Cardiac muscle cell (in vitro differentiated cells and primary cell): ENCODE measurements around the gene SLC26A11. TPM values are rescaled to one million over a fixed set of nuclear protein-coding genes. Genes with fewer than 3 reads are reported as not detected.

ENCODE experiments used
- DNase-seq, 2 donors: peaks; one replicate each; pipeline versions ENCODE4 v3.0.0 to v3.0.0-alpha.2; 2010 to 2017; ENCODE audit warnings: low read depth in 1 of 2, low spot score in 1 of 2
- H3K27ac ChIP-seq: fragments of 200-600 bp; sonication (generic); 2 replicates; pipeline ENCODE4 v1.5.1; 2016
- H3K27me3 ChIP-seq: fragments of 200-600 bp; sonication (generic); 2 replicates; pipeline ENCODE4 v1.6.0; 2016; ENCODE audit warnings: control low read depth
- H3K36me3 ChIP-seq: fragments of 200-600 bp; sonication (generic); 2 replicates; pipeline ENCODE4 v1.5.1; 2016; ENCODE audit warnings: control low read depth
- H3K4me1 ChIP-seq: fragments of 200-600 bp; sonication (generic); 2 replicates; pipeline ENCODE4 v1.8.1; 2017; ENCODE audit warnings: low read depth, mild to moderate bottlenecking, mixed run types
- H3K4me3 ChIP-seq: fragments of 200-600 bp; sonication (generic); 2 replicates; pipeline ENCODE4 v1.5.1; 2016; ENCODE audit warnings: mild to moderate bottlenecking
- H3K9me3 ChIP-seq: fragments of 200-600 bp; sonication (generic); 2 replicates; pipeline ENCODE4 v1.5.1; 2017; ENCODE audit warnings: low read depth, mild to moderate bottlenecking, control low read depth
- CTCF ChIP-seq: IDR thresholded peaks from 2 replicates; pipeline ENCODE4 v1.5.1; 2012; ENCODE audit warnings: low read depth, mild to moderate bottlenecking, low read length
- polyA plus RNA-seq: library from polyadenylated mRNA; unstranded; fragments of >200 nt; fragmentation: Nextera tagmentation; extraction: Ambion mirVana; gene quantifications from 2 replicates; pipeline ENCODE4 v1.2.1, GENCODE V29; 2016
- total RNA-seq: library from RNA; depleted of rRNA; stranded (reverse); fragments of >200 nt; gene quantifications from 2 replicates; pipeline ENCODE4 v1.2.3, GENCODE V29; 2016

SLC26A11 gene
- 42.5 and 46.8 TPM in 2 replicates for total RNA-seq
- 39.0 and 56.2 TPM in 2 replicates for polyA plus RNA-seq

GRCh38 chr17:80220054-80220735, at the start of gene SLC26A11, which contains the start of gene SGSH:
SLC26A11 (plus strand) TSS chr17:80220427; CDS start chr17:80221561, 1,134 bp downstream.
SGSH (minus strand) TSS chr17:80220333; CDS start chr17:80220313, 20 bp downstream.
- Histone ChIP-seq H3K27me3 (no peaks in the 10 kb centered on the region), H3K27ac (peak within 1 kb of the TSS; percentile 74), H3K9me3 (no peaks in the 10 kb centered on the region), H3K4me1 (peaks cover 4% of the 10 kb centered on the region), H3K4me3 (peak within 1 kb of the TSS; percentile 96), H3K36me3 (peaks cover 4% of the 10 kb centered on the region)
- peak; percentile 75 to 92 for DNase-seq
- TF ChIP-seq CTCF = no peak

- no peak for DNase-seq
- H3K9me3 ChIP-seq = no peaks in the 10 kb centered on the region
- H3K27me3 ChIP-seq = no peaks in the 10 kb centered on the region
- no peaks in the 10 kb centered on the region for H3K36me3 ChIP-seq
- no peak for TF ChIP-seq CTCF
- no peaks in the 10 kb centered on the region for H3K4me1 ChIP-seq
- no peak overlapping the region for H3K4me3 ChIP-seq
- H3K27ac ChIP-seq = no peak overlapping the region
These were observed 48.5 kb upstream of the SLC26A11 start for GRCh38 chr17:80171681-80172080.

- Histone ChIP-seq H3K4me1 (no peaks in the 10 kb centered on the region), H3K9me3 (no peaks in the 10 kb centered on the region), H3K27ac (no peak overlapping the region), H3K4me3 (no peak overlapping the region), H3K27me3 (no peaks in the 10 kb centered on the region), H3K36me3 (no peaks in the 10 kb centered on the region)
- no peak for TF ChIP-seq CTCF
- DNase-seq = no peak
These were observed 47.1 kb upstream of the SLC26A11 start for GRCh38 chr17:80173126-80173525.

GRCh38 chr17:80173916-80174315, 46.3 kb upstream of the SLC26A11 start:
- H3K36me3 ChIP-seq = no peaks in the 10 kb centered on the region
- no peak overlapping the region for H3K27ac ChIP-seq
- no peaks in the 10 kb centered on the region for H3K27me3 ChIP-seq
- H3K9me3 ChIP-seq = no peaks in the 10 kb centered on the region
- H3K4me3 ChIP-seq = no peak overlapping the region
- H3K4me1 ChIP-seq = no peaks in the 10 kb centered on the region
- no peak for TF ChIP-seq CTCF
- no peak for DNase-seq

GRCh38 chr17:80176757-80177156, 43.5 kb upstream of the SLC26A11 start:
- no peak overlapping the region for H3K4me3 ChIP-seq
- DNase-seq = no peak
- H3K9me3 ChIP-seq = no peaks in the 10 kb centered on the region
- H3K27me3 ChIP-seq = no peaks in the 10 kb centered on the region
- no peaks in the 10 kb centered on the region for H3K36me3 ChIP-seq
- TF ChIP-seq CTCF = no peak
- no peaks in the 10 kb centered on the region for H3K4me1 ChIP-seq
- no peak overlapping the region for H3K27ac ChIP-seq
